A549 (cell line): ENCODE data around the gene RPS16. TPM values are rescaled to one million over a fixed set of nuclear protein-coding genes. Genes with fewer than 3 reads are reported as not detected.

Experiments used
- ATAC-seq, 2 experiments: fragments of 200-7000 bp in 1 of 2; fragments of >200 bp in 1 of 2; cut with Nextera tagmentation in 1 of 2; cut with Tn5 transposase in 1 of 2; 3 replicates each; pipeline versions ENCODE4 v1.8.0 to v1.9.1; 2018 to 2020; ENCODE audit warnings: mild to moderate bottlenecking in 1 of 2, moderate library complexity in 1 of 2
- CTCF ChIA-PET: fragments of 300-600 bp; sonication (Branson Sonifier 250); formaldehyde crosslinking; extraction: SDS; loops from one replicate; lab custom pipeline; 2021; ENCODE audit warnings: antibody characterized with exemption, inconsistent platforms; lab: Yijun Ruan, JAX
- POLR2A ChIA-PET: fragments of 350-600 bp; formaldehyde crosslinking; extraction: SDS; loops from one replicate; lab custom pipeline; 2021; ENCODE audit warnings: antibody characterized with exemption, inconsistent platforms; lab: Yijun Ruan, JAX
- DNase-seq, 2 experiments: peaks; one replicate each; pipeline versions ENCODE4 v3.0.0 to v3.0.0-alpha.2; 2011 to 2016; ENCODE audit warnings: low read depth in 1 of 2, low spot score in 1 of 2
- FAIRE-seq: peaks from 2 replicates; lab custom pipeline; 2011; peaks lifted over from hg19 to GRCh38; lab: Jason Lieb, UNC
- H3K27ac ChIP-seq, 2 experiments: fragments of >200 bp; sonication (Bioruptor Twin); formaldehyde crosslinking; 3 replicates each; pipeline ENCODE4 v1.5.1; 2016 to 2017
- H3K4me1 ChIP-seq: fragments of >200 bp; sonication (Bioruptor Twin); formaldehyde crosslinking; 3 replicates; pipeline ENCODE4 v1.6.1; 2016
- H3K4me2 ChIP-seq: fragments of >200 bp; sonication (Bioruptor Twin); formaldehyde crosslinking; 3 replicates; pipeline ENCODE4 v1.6.1; 2016
- H3K4me3 ChIP-seq: fragments of >200 bp; sonication (Bioruptor Twin); formaldehyde crosslinking; 3 replicates; pipeline ENCODE4 v1.5.1; 2016
- H3K9me3 ChIP-seq: fragments of >200 bp; sonication (Bioruptor Twin); formaldehyde crosslinking; 3 replicates; pipeline ENCODE4 v1.6.1; 2016
- BHLHE40 ChIP-seq: IDR thresholded peaks from 2 replicates; pipeline ENCODE4 v1.6.1; 2012; ENCODE audit warnings: low read depth, low read length, inconsistent platforms
- HEYL ChIP-seq: fragments of 250-450 bp; sonication (Bioruptor Pico); IDR thresholded peaks from 2 replicates; pipeline ENCODE4 v1.8.0; 2021; ENCODE audit warnings: mild to moderate bottlenecking, moderate library complexity
- HOXB13 ChIP-seq: fragments of 250-450 bp; sonication (Bioruptor Pico); IDR thresholded peaks from 2 replicates; pipeline ENCODE4 v1.5.0; 2020; ENCODE audit warnings: low read depth, mild to moderate bottlenecking, moderate library complexity
- JUN ChIP-seq, 2 experiments: fragments of >200 bp; sonication (Bioruptor Twin); formaldehyde crosslinking; IDR thresholded peaks; 2 replicates in 1 of 2; 3 replicates in 1 of 2; pipeline ENCODE4 v1.6.1; 2016 to 2017
- MAFK ChIP-seq: fragments of 450-650 bp; IDR thresholded peaks from 2 replicates; pipeline ENCODE4 v1.6.1; 2014; ENCODE audit not compliant: partially characterized antibody
- MYC ChIP-seq: IDR thresholded peaks from 2 replicates; pipeline ENCODE4 v1.6.1; 2012; ENCODE audit warnings: mild to moderate bottlenecking, inconsistent platforms, low read length, improper control_type of control experiment, borderline replicate concordance
- NFE2L2 ChIP-seq: fragments of 150-350 bp; conservative IDR thresholded peaks from 2 replicates; pipeline ENCODE4 v1.6.1; 2014; ENCODE audit warnings: low read length
- POLR2AphosphoS2 ChIP-seq: conservative IDR thresholded peaks from 2 replicates; pipeline ENCODE4 v1.6.1; 2012; ENCODE audit warnings: low read length, improper control_type of control experiment, inconsistent platforms
- RAD21 ChIP-seq, 2 experiments: fragments of >200 bp in 1 of 2; sonication (Bioruptor Twin) in 1 of 2; formaldehyde crosslinking in 1 of 2; IDR thresholded peaks in 1 of 2; conservative IDR thresholded peaks in 1 of 2; 2 replicates in 1 of 2; 3 replicates in 1 of 2; pipeline ENCODE4 v1.6.1; 2012 to 2018; ENCODE audit warnings: inconsistent platforms in 1 of 2
- SREBF2 ChIP-seq: fragments of 450-650 bp; IDR thresholded peaks from 2 replicates; pipeline ENCODE4 v1.6.1; 2014; ENCODE audit warnings: mild to moderate bottlenecking, moderate library complexity
- TFCP2L1 ChIP-seq: fragments of 250-450 bp; sonication (Bioruptor Pico); IDR thresholded peaks from 2 replicates; pipeline ENCODE4 v1.5.0; 2021; ENCODE audit warnings: mild to moderate bottlenecking
- WGBS: methylation state at CpG from one replicate; pipeline ENCODE4 v1.1.6; 2017; ENCODE audit errors: missing lambda C conversion rate; 5-methylcytosine and 5-hydroxymethylcytosine counted together
- polyA plus RNA-seq, 4 experiments: library from polyadenylated mRNA; depleted of rRNA in 3 of 4; stranded (reverse); fragments of >200 nt; fragmentation: RNase III in 1 of 4; extraction: RNeasy Plus Mini Kit Qiagen cat#74134 plus additional on column Dnase treatment in 1 of 4; gene quantifications; 2 replicates in 3 of 4; 3 replicates in 1 of 4; pipeline ENCODE4 v1.2.3, GENCODE V29; 2011 to 2017
- TF ChIP-seq, protein P1 (sequence below): IDR thresholded peaks from 2 replicates; pipeline ENCODE4 v1.6.1; 2012
- TF ChIP-seq, protein P2 (sequence below): fragments of >200 bp; sonication (Bioruptor Twin); formaldehyde crosslinking; IDR thresholded peaks from 3 replicates; pipeline ENCODE4 v1.5.1; 2016
- TF ChIP-seq, protein P3 (sequence below): IDR thresholded peaks from 2 replicates; pipeline ENCODE4 v1.6.1; 2012
- TF ChIP-seq, protein P4 (sequence below): fragments of 200-600 bp; sonication (generic); IDR thresholded peaks from 2 replicates; pipeline ENCODE4 v1.6.1; 2016; ENCODE audit warnings: antibody characterized with exemption, mild to moderate bottlenecking, moderate library complexity

Gene RPS16
- polyA plus RNA-seq, 2 of the 4 experiments (the other 2 are of a cell fraction), result 4,348 to 4,855 TPM

DNA sequence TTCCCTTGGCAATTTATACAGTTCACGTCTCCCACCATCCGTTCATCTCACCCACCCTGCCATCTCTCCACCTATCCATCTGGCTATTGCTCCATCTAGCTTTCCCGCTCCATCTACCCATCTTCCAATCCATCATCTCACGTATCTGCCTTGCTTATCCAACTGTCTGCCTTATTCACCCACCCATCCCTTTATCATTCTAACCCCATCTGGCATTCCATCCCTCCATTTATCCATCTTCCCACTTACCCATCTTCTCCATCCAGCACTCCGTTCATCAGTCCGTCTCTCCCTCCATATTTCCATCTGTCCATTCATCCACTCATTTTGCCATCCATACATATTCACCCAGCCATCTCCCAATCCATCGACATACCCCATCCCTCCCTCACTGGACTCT, 10.0 kb downstream of the RPS16 start:
- ATAC-seq, result no peak
- H3K9me3 ChIP-seq, result no peaks in the 10 kb centered on the region
- TF ChIP-seq BHLHE40, result no peak
- 0 out of 2 replicates have a peak, but pooled peaks have one; percentile 0 for TF ChIP-seq NFE2L2
- peak; percentile 87; the same call in 1 of the 2 replicates for TF ChIP-seq POLR2AphosphoS2
- peaks cover 34% of the 10 kb centered on the region for H3K4me1 ChIP-seq
- CTCF ChIA-PET, result interaction anchor here (1.2 to 23.5 kb wide), 7 partner anchors 9 to 77 kb away, joined by 3 to 457 read pairs (median 36); partner anchors contain the start of genes MED29, PAF1, PLEKHG2 and ZFP36
- no peak overlapping the region for H3K27ac ChIP-seq
- H3K4me2 ChIP-seq, result no peak overlapping the region
- POLR2A ChIA-PET, result interaction anchor here (1.4 to 10.5 kb wide), 3 partner anchors 9 to 11 kb away, joined by 4 to 160 read pairs (median 34); partner anchors contain the start of gene RPS16
- 95% methylated on average over 7 of the region's 7 CpGs for WGBS
- no peak overlapping the region for H3K4me3 ChIP-seq
- DNase-seq, result no peak
- FAIRE-seq, result peak; percentile 96

DNA sequence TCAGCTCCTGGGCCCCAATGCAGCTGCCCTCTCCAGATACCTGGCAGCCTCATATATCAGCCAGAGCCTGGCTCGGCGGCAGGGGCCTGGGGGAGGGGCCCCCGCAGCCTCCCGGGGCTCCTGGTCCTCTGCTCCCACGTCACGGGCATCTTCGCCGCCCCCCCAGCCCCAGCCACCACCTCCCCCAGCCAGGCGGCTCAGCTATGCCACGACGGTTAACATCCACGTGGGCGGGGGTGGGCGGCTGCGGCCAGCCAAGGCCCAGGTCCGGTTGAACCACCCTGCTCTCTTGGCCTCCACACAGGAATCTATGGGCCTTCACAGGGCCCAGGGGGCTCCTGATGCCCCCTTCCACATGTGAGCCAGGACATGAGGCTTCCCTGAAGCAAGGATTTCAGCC, 10.8 kb downstream of the RPS16 start:
- 88% methylated on average over 8 of the region's 16 CpGs for WGBS
- H3K9me3 ChIP-seq, result no peaks in the 10 kb centered on the region
- FAIRE-seq (no peak), DNase-seq (no peak), ATAC-seq (no peak)
- H3K4me1 ChIP-seq, result peaks cover 27% of the 10 kb centered on the region
- POLR2A ChIA-PET, result interaction anchor here (10.5 kb wide), 1 partner anchor 11 kb away, joined by 160 read pairs; the partner anchor contains the start of gene RPS16
- no peak overlapping the region for H3K27ac ChIP-seq
- TF ChIP-seq JUN (IDR thresholded peaks at IDR 0.05), result 0 out of 5 replicates have a peak, but pooled peaks of 1 of the 2 experiments have one; percentile 23
- TF ChIP-seq RAD21 (conservative IDR thresholded peaks at IDR 0.05 in 1 of 2, IDR thresholded peaks at IDR 0.05 in 1 of 2), result no peak
- no peak overlapping the region for H3K4me2 ChIP-seq
- no peak overlapping the region for H3K4me3 ChIP-seq
- CTCF ChIA-PET, result interaction anchor here (0.9 to 23.5 kb wide), 9 partner anchors 8 to 108 kb away, joined by 3 to 457 read pairs (median 11); partner anchors contain the start of genes EID2B, MED29, PAF1 and PLEKHG2

DNA sequence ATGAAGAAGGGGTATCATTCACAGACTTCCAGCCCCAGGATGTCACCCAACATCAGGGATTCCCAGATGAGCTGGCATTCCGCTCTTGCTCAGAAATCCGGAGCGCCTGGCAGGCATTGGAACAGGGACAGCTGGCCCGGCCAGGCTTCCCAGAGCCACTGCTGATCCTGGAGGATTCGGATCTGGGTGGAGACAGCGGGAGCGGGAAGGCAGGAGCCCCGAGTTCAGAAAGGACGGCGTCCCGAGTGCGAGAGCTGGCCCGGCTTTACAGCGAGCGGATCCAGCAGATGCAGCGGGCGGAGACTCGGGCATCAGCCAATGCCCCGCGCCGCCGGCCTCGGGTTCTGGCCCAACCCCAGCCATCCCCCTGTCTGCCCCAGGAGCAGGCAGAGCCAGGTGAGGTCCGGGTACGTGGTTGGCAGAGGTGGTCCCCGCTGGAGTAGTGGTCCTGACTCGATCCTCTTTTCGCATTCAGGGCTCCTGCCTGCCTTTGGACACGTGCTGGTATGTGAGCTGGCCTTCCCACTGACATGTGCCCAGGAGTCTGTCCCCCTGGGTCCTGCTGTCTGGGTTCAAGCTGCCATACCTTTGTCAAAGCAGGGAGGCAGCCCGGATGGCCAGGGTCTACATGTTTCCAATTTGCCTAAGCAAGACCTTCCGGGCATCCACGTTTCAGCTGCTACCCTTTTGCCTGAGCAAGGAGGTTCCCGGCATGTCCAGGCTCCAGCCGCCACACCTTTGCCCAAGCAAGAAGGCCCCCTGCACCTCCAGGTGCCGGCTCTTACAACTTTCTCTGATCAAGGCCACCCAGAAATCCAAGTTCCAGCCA, 12.3 kb downstream of the RPS16 start:
- no peak overlapping the region for H3K4me2 ChIP-seq
- TF ChIP-seq MYC, result no peak
- TF ChIP-seq, protein P1, sequence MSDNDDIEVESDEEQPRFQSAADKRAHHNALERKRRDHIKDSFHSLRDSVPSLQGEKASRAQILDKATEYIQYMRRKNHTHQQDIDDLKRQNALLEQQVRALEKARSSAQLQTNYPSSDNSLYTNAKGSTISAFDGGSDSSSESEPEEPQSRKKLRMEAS, result 0 out of 2 replicates have a peak, but pooled peaks have one; percentile 24
- ATAC-seq (0 out of 6 replicates have a peak, but pooled peaks of 1 of the 2 experiments have one; percentile 1), DNase-seq (no peak), FAIRE-seq (peak; percentile 68)
- H3K4me1 ChIP-seq, result peaks cover 12% of the 10 kb centered on the region
- ChIA-PET POLR2A (interaction anchor here (0.6 to 10.5 kb wide), 3 partner anchors 9 to 12 kb away, joined by 3 to 160 read pairs (median 3); partner anchors contain the start of gene RPS16), CTCF (interaction anchor here (1.0 to 23.5 kb wide), 11 partner anchors 7 to 250 kb away, joined by 3 to 457 read pairs (median 6); partner anchors contain the start of genes MED29, PAF1, PLEKHG2 and RPS16)
- no peak overlapping the region for H3K27ac ChIP-seq
- H3K9me3 ChIP-seq, result no peaks in the 10 kb centered on the region
- WGBS, result 90% methylated on average over 35 of the region's 35 CpGs
- no peak overlapping the region for H3K4me3 ChIP-seq

DNA sequence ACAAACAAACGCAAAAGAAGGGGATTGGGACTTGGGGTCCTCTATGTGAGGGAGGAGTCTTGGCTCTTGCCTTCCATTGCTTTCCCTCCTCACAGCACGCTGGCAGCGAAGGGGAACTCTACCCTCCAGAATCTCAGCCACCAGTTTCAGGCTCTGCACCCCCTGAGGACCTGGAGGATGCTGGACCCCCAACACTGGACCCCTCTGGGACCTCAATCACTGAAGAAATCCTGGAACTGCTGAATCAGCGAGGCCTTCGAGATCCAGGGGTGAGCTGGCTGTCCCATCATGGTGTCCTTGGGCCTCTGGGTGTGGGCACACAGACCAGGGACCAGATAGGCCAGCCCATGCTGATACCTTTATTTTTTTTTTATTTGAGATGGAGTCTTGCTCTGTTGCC, 13.7 kb downstream of the RPS16 start:
- no peaks in the 10 kb centered on the region for H3K9me3 ChIP-seq
- no peak for FAIRE-seq
- WGBS, result 93% methylated on average over 5 of the region's 5 CpGs
- no peak for ATAC-seq
- DNase-seq, result no peak
- CTCF ChIA-PET, result interaction anchor here (1.2 to 23.5 kb wide), 9 partner anchors 5 to 250 kb away, joined by 3 to 457 read pairs (median 11); partner anchors contain the start of genes EID2B, MED29, PAF1 and PLEKHG2
- H3K4me3 ChIP-seq, result no peak overlapping the region
- H3K27ac ChIP-seq, result no peak overlapping the region
- H3K4me2 ChIP-seq, result no peak overlapping the region
- POLR2A ChIA-PET, result interaction anchor here (1.4 to 10.5 kb wide), 2 partner anchors 12 to 13 kb away, joined by 3 to 160 read pairs; partner anchors contain the start of gene RPS16
- TF ChIP-seq MAFK (peak; percentile 93), HEYL (CRISPR knock-in tag) (no peak)
- no peaks in the 10 kb centered on the region for H3K4me1 ChIP-seq

DNA sequence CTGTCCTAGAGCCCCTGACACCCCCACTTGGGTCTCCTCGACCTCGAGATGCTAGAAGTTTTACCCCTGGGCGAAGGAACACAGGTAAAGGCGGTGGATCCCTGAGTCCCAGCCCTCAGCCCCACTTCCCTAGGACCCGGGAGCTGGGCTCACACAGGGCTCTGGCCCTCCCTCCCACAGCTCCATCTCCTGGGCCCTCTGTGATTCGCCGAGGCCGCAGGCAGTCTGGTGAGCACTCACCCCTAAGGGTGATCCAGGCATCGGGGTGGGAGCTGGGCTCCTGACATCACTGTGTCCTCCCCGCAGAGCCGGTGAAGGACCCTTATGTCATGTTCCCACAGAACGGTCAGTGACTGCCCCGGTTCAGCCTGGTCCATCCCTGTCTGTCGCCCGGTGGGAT, 15.0 kb downstream of the RPS16 start:
- H3K4me1 ChIP-seq, result no peaks in the 10 kb centered on the region
- DNase-seq (peak in 1 of 2 experiments; percentile 29), ATAC-seq (peak in 1 of 2 experiments; percentile 5; a peak in 2 of 6 replicates), FAIRE-seq (no peak)
- H3K4me3 ChIP-seq, result no peak overlapping the region
- no peak overlapping the region for H3K4me2 ChIP-seq
- 91% methylated on average over 15 of the region's 15 CpGs for WGBS
- CTCF ChIA-PET, result interaction anchor here (0.9 to 23.5 kb wide), 10 partner anchors 6 to 1186 kb away, joined by 3 to 457 read pairs (median 12); partner anchors contain the start of genes EID2B, MED29, PAF1 and PLEKHG2
- no peaks in the 10 kb centered on the region for H3K9me3 ChIP-seq
- POLR2A ChIA-PET, result interaction anchor here (1.4 to 10.5 kb wide), 2 partner anchors 13 to 15 kb away, joined by 3 to 160 read pairs; partner anchors contain the start of gene RPS16
- no peak overlapping the region for H3K27ac ChIP-seq
- TF ChIP-seq, protein P2, sequence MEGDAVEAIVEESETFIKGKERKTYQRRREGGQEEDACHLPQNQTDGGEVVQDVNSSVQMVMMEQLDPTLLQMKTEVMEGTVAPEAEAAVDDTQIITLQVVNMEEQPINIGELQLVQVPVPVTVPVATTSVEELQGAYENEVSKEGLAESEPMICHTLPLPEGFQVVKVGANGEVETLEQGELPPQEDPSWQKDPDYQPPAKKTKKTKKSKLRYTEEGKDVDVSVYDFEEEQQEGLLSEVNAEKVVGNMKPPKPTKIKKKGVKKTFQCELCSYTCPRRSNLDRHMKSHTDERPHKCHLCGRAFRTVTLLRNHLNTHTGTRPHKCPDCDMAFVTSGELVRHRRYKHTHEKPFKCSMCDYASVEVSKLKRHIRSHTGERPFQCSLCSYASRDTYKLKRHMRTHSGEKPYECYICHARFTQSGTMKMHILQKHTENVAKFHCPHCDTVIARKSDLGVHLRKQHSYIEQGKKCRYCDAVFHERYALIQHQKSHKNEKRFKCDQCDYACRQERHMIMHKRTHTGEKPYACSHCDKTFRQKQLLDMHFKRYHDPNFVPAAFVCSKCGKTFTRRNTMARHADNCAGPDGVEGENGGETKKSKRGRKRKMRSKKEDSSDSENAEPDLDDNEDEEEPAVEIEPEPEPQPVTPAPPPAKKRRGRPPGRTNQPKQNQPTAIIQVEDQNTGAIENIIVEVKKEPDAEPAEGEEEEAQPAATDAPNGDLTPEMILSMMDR, result no peak
- TF ChIP-seq HOXB13 (no peak), TFCP2L1 (CRISPR knock-in tag) (0 out of 2 replicates have a peak, but pooled peaks have one; percentile 15), SREBF2 (no peak)
- TF ChIP-seq, protein P3, sequence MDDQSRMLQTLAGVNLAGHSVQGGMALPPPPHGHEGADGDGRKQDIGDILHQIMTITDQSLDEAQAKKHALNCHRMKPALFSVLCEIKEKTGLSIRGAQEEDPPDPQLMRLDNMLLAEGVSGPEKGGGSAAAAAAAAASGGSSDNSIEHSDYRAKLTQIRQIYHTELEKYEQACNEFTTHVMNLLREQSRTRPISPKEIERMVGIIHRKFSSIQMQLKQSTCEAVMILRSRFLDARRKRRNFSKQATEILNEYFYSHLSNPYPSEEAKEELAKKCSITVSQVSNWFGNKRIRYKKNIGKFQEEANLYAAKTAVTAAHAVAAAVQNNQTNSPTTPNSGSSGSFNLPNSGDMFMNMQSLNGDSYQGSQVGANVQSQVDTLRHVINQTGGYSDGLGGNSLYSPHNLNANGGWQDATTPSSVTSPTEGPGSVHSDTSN, result no peak
- TF ChIP-seq, protein P4, sequence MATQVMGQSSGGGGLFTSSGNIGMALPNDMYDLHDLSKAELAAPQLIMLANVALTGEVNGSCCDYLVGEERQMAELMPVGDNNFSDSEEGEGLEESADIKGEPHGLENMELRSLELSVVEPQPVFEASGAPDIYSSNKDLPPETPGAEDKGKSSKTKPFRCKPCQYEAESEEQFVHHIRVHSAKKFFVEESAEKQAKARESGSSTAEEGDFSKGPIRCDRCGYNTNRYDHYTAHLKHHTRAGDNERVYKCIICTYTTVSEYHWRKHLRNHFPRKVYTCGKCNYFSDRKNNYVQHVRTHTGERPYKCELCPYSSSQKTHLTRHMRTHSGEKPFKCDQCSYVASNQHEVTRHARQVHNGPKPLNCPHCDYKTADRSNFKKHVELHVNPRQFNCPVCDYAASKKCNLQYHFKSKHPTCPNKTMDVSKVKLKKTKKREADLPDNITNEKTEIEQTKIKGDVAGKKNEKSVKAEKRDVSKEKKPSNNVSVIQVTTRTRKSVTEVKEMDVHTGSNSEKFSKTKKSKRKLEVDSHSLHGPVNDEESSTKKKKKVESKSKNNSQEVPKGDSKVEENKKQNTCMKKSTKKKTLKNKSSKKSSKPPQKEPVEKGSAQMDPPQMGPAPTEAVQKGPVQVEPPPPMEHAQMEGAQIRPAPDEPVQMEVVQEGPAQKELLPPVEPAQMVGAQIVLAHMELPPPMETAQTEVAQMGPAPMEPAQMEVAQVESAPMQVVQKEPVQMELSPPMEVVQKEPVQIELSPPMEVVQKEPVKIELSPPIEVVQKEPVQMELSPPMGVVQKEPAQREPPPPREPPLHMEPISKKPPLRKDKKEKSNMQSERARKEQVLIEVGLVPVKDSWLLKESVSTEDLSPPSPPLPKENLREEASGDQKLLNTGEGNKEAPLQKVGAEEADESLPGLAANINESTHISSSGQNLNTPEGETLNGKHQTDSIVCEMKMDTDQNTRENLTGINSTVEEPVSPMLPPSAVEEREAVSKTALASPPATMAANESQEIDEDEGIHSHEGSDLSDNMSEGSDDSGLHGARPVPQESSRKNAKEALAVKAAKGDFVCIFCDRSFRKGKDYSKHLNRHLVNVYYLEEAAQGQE, result no peak
